Measurements from ENCODE around the gene CDK5RAP3.

GRCh38 chr17:47961406-47961805, 9.5 kb upstream of the CDK5RAP3 start:
- no peak for TF ChIP-seq EZH2 (IDR thresholded peaks at IDR 0.05; ENCODE audit: borderline replicate concordance, insufficient read depth, low read length, poor library complexity, severe bottlenecking)
- no peak for TF ChIP-seq CTCF (IDR thresholded peaks at IDR 0.05; ENCODE audit: poor library complexity, severe bottlenecking)
- no peak for TF ChIP-seq TAF1 (IDR thresholded peaks at IDR 0.05; ENCODE audit: low read depth)
- no peak for TF ChIP-seq RAD21 (conservative IDR thresholded peaks at IDR 0.05)
- TF ChIP-seq REST (IDR thresholded peaks at IDR 0.05; ENCODE audit: borderline replicate concordance): no peak
- TF ChIP-seq SMC3 (conservative IDR thresholded peaks at IDR 0.05; ENCODE audit: poor library complexity): no peak
- TF ChIP-seq EP300 (conservative IDR thresholded peaks at IDR 0.05; ENCODE audit: poor library complexity, severe bottlenecking): no peak
- no peak for TF ChIP-seq POLR2AphosphoS5 (IDR thresholded peaks at IDR 0.05)
